ENCODE results near the gene STAG2. TPM values are rescaled to one million over a fixed set of nuclear protein-coding genes. Genes with fewer than 3 reads are reported as not detected.

The STAG2 gene
- total RNA-seq, 4 donors from 2014 or later, result 22.6 to 78.0 (median 50.7) TPM

- no peak for DNase-seq
- Histone ChIP-seq H3K27ac (no peak overlapping the region), H3K4me1 (peaks cover 0 to 29% (median under 1%) of the 10 kb centered on the region in 3 donors), H3K4me3 (no peak overlapping the region), H3K9me3 (no peaks in the 10 kb centered on the region), H3K36me3 (no peaks in the 10 kb centered on the region), H3K27me3 (no peaks in the 10 kb centered on the region)
- intact Hi-C loops (cut with DNase I), result no loop called here
- no peak for TF ChIP-seq POLR2A (IDR thresholded peaks at IDR 0.05)
- no peak for TF ChIP-seq CTCF (IDR thresholded peaks at IDR 0.05)
- WGBS, 2 donors, result 41 to 50% methylated on average over 1 of the region's 1 CpG
Measured at GRCh38 chrX:123988423-123989111, 27.1 kb downstream of the STAG2 start.

- 46 to 58% methylated on average over 1 of the region's 1 CpG for WGBS, 2 donors
- no peak overlapping the region for H3K27ac ChIP-seq
- TF ChIP-seq POLR2A (IDR thresholded peaks at IDR 0.05) (no peak), CTCF (IDR thresholded peaks at IDR 0.05) (no peak)
- no peaks in the 10 kb centered on the region for H3K36me3 ChIP-seq
- no peak overlapping the region for H3K4me3 ChIP-seq
- no peaks in the 10 kb centered on the region for H3K27me3 ChIP-seq
- DNase-seq, result no peak
- intact Hi-C loops (cut with DNase I), result no loop called here
- H3K9me3 ChIP-seq, result no peaks in the 10 kb centered on the region
- H3K4me1 ChIP-seq, result peaks cover 0 to 35% (median 3%) of the 10 kb centered on the region in 3 donors
Measured at GRCh38 chrX:123989235-123989634, 27.7 kb downstream of the STAG2 start.

- H3K4me3 ChIP-seq, result no peak overlapping the region
- 73 to 94% methylated on average over 2 of the region's 2 CpGs for WGBS, 2 donors
- H3K36me3 ChIP-seq, result no peaks in the 10 kb centered on the region
- no peaks in the 10 kb centered on the region for H3K9me3 ChIP-seq
- TF ChIP-seq POLR2A (IDR thresholded peaks at IDR 0.05) (no peak), CTCF (IDR thresholded peaks at IDR 0.05) (no peak)
- no peak for DNase-seq
- H3K4me1 ChIP-seq, result peaks cover 0 to 34% (median 3%) of the 10 kb centered on the region in 3 donors
- no peak overlapping the region for H3K27ac ChIP-seq
- intact Hi-C loops (cut with DNase I), result no loop called here
- H3K27me3 ChIP-seq, result no peaks in the 10 kb centered on the region
Measured at GRCh38 chrX:123990169-123990568, 28.7 kb downstream of the STAG2 start.

- H3K9me3 ChIP-seq, result no peaks in the 10 kb centered on the region
- intact Hi-C loops (cut with DNase I), result no loop called here
- DNase-seq, result no peak
- H3K27me3 ChIP-seq, result no peaks in the 10 kb centered on the region
- WGBS, 2 donors, result 22 to 41% methylated on average over 3 of the region's 3 CpGs
- no peak overlapping the region for H3K4me3 ChIP-seq
- no peak overlapping the region for H3K27ac ChIP-seq
- no peaks in the 10 kb centered on the region for H3K36me3 ChIP-seq
- TF ChIP-seq POLR2A (IDR thresholded peaks at IDR 0.05) (no peak), CTCF (IDR thresholded peaks at IDR 0.05) (no peak)
- peaks cover 0 to 29% (median 3%) of the 10 kb centered on the region in 3 donors for H3K4me1 ChIP-seq
Measured at GRCh38 chrX:123990602-123991001, 29.1 kb downstream of the STAG2 start.

GRCh38 chrX:123993326-123993725 is 31.8 kb downstream of the STAG2 start:
- Histone ChIP-seq H3K27me3 (no peaks in the 10 kb centered on the region), H3K4me3 (no peak overlapping the region), H3K36me3 (no peaks in the 10 kb centered on the region), H3K4me1 (peaks cover 0 to 26% (median 3%) of the 10 kb centered on the region in 3 donors), H3K9me3 (no peaks in the 10 kb centered on the region), H3K27ac (no peak overlapping the region)
- 90 to 93% methylated on average over 1 of the region's 1 CpG for WGBS, 2 donors
- no peak for TF ChIP-seq POLR2A (IDR thresholded peaks at IDR 0.05)
- TF ChIP-seq CTCF (IDR thresholded peaks at IDR 0.05), result no peak
- DNase-seq, result no peak
- intact Hi-C loops (cut with DNase I), result no loop called here

All from esophagus squamous epithelium (tissue), 5 donors.